GM12878 (cell line): ENCODE results near the gene USP9X.
"Not testable (repeated sequence)": the region's sequence is repeated elsewhere in the genome, so short reads cannot be mapped to it uniquely, and the experiment has no call there.

ENCODE experiments used
- EZH2 ChIP-seq: IDR thresholded peaks from 2 replicates; pipeline ENCODE4 v1.6.1; 2012; ENCODE audit warnings: low read depth, mild to moderate bottlenecking, control low read depth, inconsistent platforms, low read length, borderline replicate concordance; ENCODE audit not compliant: control insufficient read depth
- TF ChIP-seq, protein P1 (sequence below), 3 experiments: IDR thresholded peaks in 2 of 3; conservative IDR thresholded peaks in 1 of 3; 2 replicates each; pipeline ENCODE4 v1.5.1; 2011; ENCODE audit warnings: low read depth in 3 of 3, low read length in 3 of 3, mild to moderate bottlenecking in 3 of 3, control low read depth in 2 of 3, moderate library complexity in 2 of 3, inconsistent platforms in 1 of 3, mixed read lengths in 1 of 3; ENCODE audit not compliant: control insufficient read depth in 2 of 3, insufficient read depth in 1 of 3; ENCODE audit errors: extremely low read depth in 1 of 3

DNA sequence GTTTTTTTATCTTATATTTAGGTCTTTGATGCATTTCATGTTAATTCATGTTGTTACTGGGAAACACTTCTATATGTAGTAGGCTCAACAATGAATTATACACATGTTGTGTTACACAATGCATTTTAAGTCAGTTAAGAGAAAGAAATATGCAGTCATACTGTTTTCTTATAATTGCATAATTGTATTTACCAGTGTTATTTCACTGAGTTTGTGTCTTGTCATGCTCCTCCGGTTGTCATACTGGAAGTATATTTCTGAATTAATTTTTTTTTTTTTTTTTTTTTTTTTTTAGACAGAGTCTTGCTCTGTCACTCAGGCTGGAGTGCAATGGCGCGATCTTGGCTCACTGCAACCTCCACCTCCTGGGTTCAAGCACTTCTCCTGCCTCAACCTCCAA, 21.0 kb downstream of the USP9X start:
- TF ChIP-seq EZH2, result not testable (repeated sequence)
- TF ChIP-seq, protein P1, sequence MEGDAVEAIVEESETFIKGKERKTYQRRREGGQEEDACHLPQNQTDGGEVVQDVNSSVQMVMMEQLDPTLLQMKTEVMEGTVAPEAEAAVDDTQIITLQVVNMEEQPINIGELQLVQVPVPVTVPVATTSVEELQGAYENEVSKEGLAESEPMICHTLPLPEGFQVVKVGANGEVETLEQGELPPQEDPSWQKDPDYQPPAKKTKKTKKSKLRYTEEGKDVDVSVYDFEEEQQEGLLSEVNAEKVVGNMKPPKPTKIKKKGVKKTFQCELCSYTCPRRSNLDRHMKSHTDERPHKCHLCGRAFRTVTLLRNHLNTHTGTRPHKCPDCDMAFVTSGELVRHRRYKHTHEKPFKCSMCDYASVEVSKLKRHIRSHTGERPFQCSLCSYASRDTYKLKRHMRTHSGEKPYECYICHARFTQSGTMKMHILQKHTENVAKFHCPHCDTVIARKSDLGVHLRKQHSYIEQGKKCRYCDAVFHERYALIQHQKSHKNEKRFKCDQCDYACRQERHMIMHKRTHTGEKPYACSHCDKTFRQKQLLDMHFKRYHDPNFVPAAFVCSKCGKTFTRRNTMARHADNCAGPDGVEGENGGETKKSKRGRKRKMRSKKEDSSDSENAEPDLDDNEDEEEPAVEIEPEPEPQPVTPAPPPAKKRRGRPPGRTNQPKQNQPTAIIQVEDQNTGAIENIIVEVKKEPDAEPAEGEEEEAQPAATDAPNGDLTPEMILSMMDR (IDR thresholded peaks at IDR 0.05 in 2 of 3, conservative IDR thresholded peaks at IDR 0.05 in 1 of 3; ENCODE audit: control insufficient read depth in 2 of 3, extremely low read depth in 1 of 3, insufficient read depth in 1 of 3, low read depth in 3 of 3, low read length in 3 of 3), result not testable (repeated sequence)
